ENCODE data around the gene AZIN2.
A peak's percentile ranks its signal among the peaks of the same experiment; 100 is the strongest.
"Not testable (repeated sequence)": the region's sequence is repeated elsewhere in the genome, so short reads cannot be mapped to it uniquely, and the experiment has no call there.

AZIN2 gene

GRCh38 chr1:33057095-33057494, 23.9 kb upstream of the AZIN2 start:
- no peak for DNase-seq (ENCODE audit: low spot score)

GRCh38 chr1:33060579-33061083, 20.3 kb upstream of the AZIN2 start:
- DNase-seq (ENCODE audit: low spot score), result no peak

GRCh38 chr1:33061834-33062233, 19.1 kb upstream of the AZIN2 start:
- no peak for DNase-seq (ENCODE audit: low spot score)

DNA sequence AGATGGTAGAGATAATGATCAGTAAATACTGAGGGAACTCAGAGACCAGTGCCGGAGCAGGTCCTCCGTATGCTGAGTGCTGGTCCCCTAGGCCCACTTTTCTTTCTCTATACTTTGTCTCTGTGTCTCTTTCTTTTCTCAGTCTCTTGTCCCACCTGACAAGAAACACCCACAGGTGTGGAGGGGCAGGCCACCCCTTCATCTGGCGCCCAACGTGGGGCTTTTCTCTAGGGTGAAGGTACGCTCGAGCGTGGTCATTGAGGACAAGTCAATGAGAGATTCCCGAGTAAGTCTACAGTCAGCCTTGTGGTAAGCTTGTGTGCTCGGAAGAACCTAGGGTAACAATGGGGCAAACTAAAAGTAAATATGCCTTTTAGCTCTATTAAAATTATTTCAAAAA, 16.7 kb upstream of the AZIN2 start:
- not testable (repeated sequence) for DNase-seq (ENCODE audit: low spot score)

GRCh38 chr1:33065301-33065700, 15.7 kb upstream of the AZIN2 start:
- DNase-seq (ENCODE audit: low spot score), result no peak

GRCh38 chr1:33066477-33066876, 14.5 kb upstream of the AZIN2 start:
- DNase-seq (ENCODE audit: low spot score), result not testable (repeated sequence)

DNA sequence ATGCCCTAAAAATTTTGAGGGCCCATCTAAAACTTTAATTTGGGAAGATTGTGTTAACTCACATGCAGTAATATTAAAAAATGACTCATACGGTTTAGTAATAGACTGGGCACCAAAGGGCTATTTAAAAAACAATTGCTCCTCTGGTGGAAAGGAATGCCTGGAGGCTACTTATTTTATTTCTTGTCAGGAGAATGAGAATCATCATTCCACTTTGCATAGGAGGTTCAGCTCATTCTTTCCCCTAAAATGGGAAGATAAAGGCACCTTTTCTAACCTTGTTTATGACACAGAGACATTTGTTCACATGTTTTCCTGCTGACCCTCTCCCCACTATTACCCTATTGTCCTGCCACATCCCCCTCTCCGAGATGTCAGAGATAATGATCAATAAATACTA, 12.8 kb upstream of the AZIN2 start:
- DNase-seq (ENCODE audit: low spot score), result not testable (repeated sequence)

GRCh38 chr1:33070628-33071027, 10.3 kb upstream of the AZIN2 start:
- DNase-seq (ENCODE audit: low spot score), result no peak

- no peak for DNase-seq (ENCODE audit: low spot score)
Measured at GRCh38 chr1:33072707-33073106, 8.2 kb upstream of the AZIN2 start.

DNA sequence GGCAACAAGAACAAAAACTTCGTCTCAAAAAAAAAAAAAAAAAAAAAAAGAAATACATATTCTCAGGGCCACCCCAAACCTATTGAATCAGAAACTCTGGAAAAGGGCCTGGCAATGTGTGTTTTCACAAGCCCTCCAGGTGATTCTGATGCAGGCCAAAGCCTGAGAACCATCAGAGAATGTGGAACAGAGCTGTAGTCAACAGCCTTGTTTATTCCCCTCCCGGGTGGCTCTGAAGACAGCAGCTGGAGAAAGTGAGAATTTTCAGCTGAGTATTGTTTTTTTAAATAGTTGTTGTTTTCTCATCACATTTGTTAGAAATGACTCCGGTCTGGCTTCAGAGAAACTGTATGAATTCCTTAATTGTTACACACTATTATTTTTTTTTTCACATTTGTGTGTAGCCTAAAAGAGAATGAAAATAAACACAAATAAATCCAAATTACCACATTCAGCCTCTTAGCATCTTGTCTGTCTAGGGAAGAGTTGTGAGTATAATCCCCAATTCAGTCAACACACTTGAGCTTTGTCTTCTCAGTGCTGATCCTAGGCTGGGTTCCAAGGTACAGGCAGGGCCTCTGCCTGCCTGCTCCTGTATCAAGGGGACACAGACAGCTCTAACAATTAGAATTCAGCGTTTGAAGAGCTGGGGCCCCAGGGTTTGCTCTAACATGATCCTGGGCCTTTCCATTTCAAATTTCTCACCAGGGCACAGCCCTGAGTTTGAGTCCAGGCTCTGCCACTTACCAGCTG, 6.6 kb upstream of the AZIN2 start:
- no peak for DNase-seq (ENCODE audit: low spot score)

GRCh38 chr1:33078030-33078591, 2.8 kb upstream of the AZIN2 start:
- no peak for DNase-seq (ENCODE audit: low spot score)

GRCh38 chr1:33080373-33080772, 580 bp upstream of the AZIN2 start:
- no peak for DNase-seq (ENCODE audit: low spot score)

DNA sequence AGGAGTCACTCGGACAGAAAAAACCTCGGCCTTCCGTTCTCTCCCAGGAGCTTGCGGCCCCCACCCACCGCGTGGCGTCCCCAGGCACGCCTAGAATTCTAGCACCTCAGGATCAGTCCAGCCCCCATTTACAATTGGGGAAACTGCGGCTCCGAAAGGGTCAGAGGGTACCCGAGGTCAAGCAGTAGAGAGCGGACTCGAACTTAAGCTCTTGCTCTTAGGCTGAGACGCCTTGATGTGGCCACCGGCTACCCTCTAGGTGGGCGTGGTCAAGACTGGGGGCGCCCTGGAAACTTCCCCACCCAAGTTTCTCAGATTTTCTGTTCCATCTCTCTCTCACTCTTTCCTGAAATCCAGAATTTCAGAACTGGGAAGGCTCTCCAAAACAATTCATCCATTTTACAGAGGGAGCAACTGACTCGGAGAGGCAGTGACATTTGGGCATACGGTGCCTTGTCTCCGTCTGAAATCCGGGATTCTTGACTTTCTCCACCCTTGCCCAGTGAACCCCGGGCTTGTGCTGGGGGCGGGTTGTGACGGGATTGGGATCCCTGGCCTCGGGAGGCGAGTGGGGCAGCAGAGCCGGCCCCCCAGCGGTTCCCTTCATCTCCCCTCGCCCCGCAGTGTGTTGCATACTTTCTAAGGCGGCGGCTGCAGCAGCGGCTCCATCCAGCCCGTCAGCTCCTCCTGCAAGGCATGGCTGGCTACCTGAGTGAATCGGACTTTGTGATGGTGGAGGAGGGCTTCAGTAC, 777 bp downstream of the AZIN2 start:
- DNase-seq (ENCODE audit: low spot score), result no peak

GRCh38 chr1:33082575-33083108, 1.7 kb downstream of the AZIN2 start:
- DNase-seq (ENCODE audit: low spot score), result no peak

GRCh38 chr1:33085332-33085731, 4.4 kb downstream of the AZIN2 start:
- no peak for DNase-seq (ENCODE audit: low spot score)

DNA sequence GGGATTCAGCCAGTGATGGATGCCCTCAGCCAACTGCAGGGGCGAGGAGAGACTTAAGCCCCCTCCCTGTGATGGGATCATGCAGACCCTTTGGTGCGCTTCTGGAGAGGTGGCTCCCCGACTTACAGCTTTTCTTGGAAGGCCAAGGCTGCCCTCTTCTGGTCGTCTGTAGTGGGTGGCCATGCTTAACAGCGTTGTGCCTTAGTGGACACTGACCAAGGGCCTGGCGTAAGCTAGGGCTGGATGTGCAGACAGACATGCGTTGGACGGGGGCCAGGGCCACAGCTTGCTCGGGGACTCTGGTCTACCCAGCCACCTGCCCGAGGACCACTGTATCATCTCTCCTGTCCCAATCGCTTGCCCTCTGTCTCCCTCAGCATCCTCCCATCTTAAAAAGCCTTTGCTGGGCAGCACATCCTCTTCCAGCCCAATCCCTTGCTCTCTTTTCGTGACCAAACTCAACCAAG, 5.5 kb downstream of the AZIN2 start:
- DNase-seq (ENCODE audit: low spot score), result peak; percentile 66

GRCh38 chr1:33087677-33088076, 6.7 kb downstream of the AZIN2 start:
- no peak for DNase-seq (ENCODE audit: low spot score)

DNA sequence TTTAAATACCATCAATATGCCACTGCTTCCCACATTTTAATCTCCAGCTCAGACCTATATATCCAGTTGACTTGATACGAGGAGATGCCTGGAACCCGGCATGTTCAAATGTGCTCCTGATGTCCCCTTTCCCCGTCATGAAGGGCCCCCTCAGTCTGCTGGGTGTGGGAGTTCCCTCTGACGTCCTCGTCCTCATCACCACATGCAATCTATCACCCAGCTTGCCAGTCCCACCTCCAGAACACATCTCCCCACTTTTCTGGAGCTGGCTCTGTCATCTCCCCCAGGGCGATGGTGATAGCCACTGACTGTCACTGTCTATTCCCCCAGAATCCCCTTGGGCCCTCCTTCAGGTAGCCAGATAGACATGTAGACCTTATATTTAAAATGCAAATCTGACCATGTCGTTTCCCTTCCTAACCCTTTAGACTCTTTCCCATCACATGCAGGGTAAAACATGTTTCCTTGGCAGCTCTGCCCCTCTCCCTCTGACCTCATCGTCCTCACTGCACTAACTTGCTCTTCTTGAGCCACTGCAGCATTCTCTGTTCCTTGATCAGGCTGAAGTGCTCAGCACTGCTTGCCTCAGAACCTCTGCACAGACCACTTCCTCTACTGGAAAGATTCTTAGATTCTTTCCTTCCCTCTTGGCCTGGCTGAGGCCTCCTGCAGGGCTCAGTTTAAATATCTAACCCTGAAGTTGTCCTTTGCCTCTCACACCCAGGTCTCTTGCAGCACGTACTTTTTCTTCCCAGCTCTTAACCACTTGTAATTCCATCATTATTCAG, 7.4 kb downstream of the AZIN2 start:
- no peak for DNase-seq (ENCODE audit: low spot score)

GRCh38 chr1:33089457-33089856, 8.5 kb downstream of the AZIN2 start:
- DNase-seq (ENCODE audit: low spot score), result no peak

GRCh38 chr1:33092438-33092837, 11.5 kb downstream of the AZIN2 start:
- DNase-seq (ENCODE audit: low spot score), result no peak

- DNase-seq (ENCODE audit: low spot score), result no peak
Measured at GRCh38 chr1:33093004-33093403, 12.1 kb downstream of the AZIN2 start.

DNA sequence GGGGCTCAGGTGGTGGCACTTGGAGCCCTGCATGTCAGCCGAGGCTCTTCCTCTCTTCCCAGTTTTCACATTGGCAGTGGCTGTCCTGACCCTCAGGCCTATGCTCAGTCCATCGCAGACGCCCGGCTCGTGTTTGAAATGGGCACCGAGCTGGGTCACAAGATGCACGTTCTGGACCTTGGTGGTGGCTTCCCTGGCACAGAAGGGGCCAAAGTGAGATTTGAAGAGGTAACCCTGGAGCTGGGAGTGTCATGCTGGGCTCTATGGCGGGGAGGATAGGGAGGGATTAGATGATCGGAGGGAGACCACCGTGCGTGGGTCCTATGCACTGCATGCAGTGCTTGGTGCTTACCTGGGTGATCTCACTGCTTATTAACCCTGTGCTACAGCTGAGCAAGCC, 13.5 kb downstream of the AZIN2 start:
- DNase-seq (ENCODE audit: low spot score), result no peak

All from HuH-7 (cell line).